ENCODE measurements around the gene GGNBP2.

GGNBP2 gene

GRCh38 chr17:36575028-36575427 lies 30.3 kb downstream of the GGNBP2 start:
- no peak for DNase-seq

- DNase-seq, result no peak
Observed at GRCh38 chr17:36576793-36577192, 32.1 kb downstream of the GGNBP2 start.

GRCh38 chr17:36578671-36579070 lies 34.0 kb downstream of the GGNBP2 start:
- no peak for DNase-seq

GRCh38 chr17:36583787-36584186 lies 39.1 kb downstream of the GGNBP2 start:
- no peak for DNase-seq

GRCh38 chr17:36586138-36586537 lies 41.4 kb downstream of the GGNBP2 start:
- no peak for DNase-seq

GRCh38 chr17:36590082-36590481 lies 45.4 kb downstream of the GGNBP2 start:
- no peak for DNase-seq

- DNase-seq, result peak; percentile 59
Observed at GRCh38 chr17:36591434-36592315, 47.0 kb downstream of the GGNBP2 start, which contains the start of gene DHRS11. Gene DHRS11, plus strand, starts transcription at chr17:36591879. Its CDS starts 131 bp downstream, at chr17:36592010.

GRCh38 chr17:36592316-36592715 lies 47.6 kb downstream of the GGNBP2 start:
- no peak for DNase-seq

- no peak for DNase-seq
Observed at GRCh38 chr17:36592716-36593321, 48.1 kb downstream of the GGNBP2 start.

GRCh38 chr17:36593656-36594316 lies 49.1 kb downstream of the GGNBP2 start:
- no peak for DNase-seq

- no peak for DNase-seq
Observed at GRCh38 chr17:36594626-36595401, 50.1 kb downstream of the GGNBP2 start.

- no peak for DNase-seq
Observed at GRCh38 chr17:36597226-36597625, 52.5 kb downstream of the GGNBP2 start.

GRCh38 chr17:36597866-36598777 lies 53.4 kb downstream of the GGNBP2 start:
- no peak for DNase-seq

GRCh38 chr17:36598951-36599401 lies 54.3 kb downstream of the GGNBP2 start:
- no peak for DNase-seq

GRCh38 chr17:36599546-36600250 lies 55.0 kb downstream of the GGNBP2 start:
- DNase-seq, result no peak

GRCh38 chr17:36600465-36600864 lies 55.7 kb downstream of the GGNBP2 start:
- DNase-seq, result no peak

GRCh38 chr17:36600936-36601302 lies 56.2 kb downstream of the GGNBP2 start:
- no peak for DNase-seq

- DNase-seq, result peak; percentile 86
Observed at GRCh38 chr17:36601303-36602029, 56.7 kb downstream of the GGNBP2 start, which contains the start of gene MRM1. Gene MRM1, plus strand, starts transcription at chr17:36601583. Its CDS starts 228 bp downstream, at chr17:36601811.

- DNase-seq, result no peak
Observed at GRCh38 chr17:36602030-36602748, 57.5 kb downstream of the GGNBP2 start.
